Mesenteric fat pad (tissue), 1 donor: ENCODE measurements around the gene EXO1. TPM values are rescaled to one million over a fixed set of nuclear protein-coding genes. Genes with fewer than 3 reads are reported as not detected.
A peak's percentile ranks its signal among the peaks of the same experiment; 100 is the strongest.
"Not testable (repeated sequence)": the region's sequence is repeated elsewhere in the genome, so short reads cannot be mapped to it uniquely, and the experiment has no call there.

Experiments
- DNase-seq: peaks from one replicate; pipeline ENCODE4 v3.0.0-alpha.2; 2020; ENCODE audit warnings: low spot score
- long read RNA-seq: library from polyadenylated mRNA; unstranded; transcript quantifications from one replicate; pipeline ENCODE4 v2.0.0, GENCODE V29; 2020
- total RNA-seq: library from RNA; stranded (reverse); fragmentation: NEBNext Ultra II Directional; extraction: Animal tissue kit (Norgen Biotek cat#: 25700); gene quantifications from one replicate; pipeline ENCODE4 v1.2.1, GENCODE V29; 2021
- donor health status: DM: yes; HTN: yes; CAD: no.

Gene EXO1
- 0.48 TPM for total RNA-seq
- long read RNA-seq, result 0 reads

DNA sequence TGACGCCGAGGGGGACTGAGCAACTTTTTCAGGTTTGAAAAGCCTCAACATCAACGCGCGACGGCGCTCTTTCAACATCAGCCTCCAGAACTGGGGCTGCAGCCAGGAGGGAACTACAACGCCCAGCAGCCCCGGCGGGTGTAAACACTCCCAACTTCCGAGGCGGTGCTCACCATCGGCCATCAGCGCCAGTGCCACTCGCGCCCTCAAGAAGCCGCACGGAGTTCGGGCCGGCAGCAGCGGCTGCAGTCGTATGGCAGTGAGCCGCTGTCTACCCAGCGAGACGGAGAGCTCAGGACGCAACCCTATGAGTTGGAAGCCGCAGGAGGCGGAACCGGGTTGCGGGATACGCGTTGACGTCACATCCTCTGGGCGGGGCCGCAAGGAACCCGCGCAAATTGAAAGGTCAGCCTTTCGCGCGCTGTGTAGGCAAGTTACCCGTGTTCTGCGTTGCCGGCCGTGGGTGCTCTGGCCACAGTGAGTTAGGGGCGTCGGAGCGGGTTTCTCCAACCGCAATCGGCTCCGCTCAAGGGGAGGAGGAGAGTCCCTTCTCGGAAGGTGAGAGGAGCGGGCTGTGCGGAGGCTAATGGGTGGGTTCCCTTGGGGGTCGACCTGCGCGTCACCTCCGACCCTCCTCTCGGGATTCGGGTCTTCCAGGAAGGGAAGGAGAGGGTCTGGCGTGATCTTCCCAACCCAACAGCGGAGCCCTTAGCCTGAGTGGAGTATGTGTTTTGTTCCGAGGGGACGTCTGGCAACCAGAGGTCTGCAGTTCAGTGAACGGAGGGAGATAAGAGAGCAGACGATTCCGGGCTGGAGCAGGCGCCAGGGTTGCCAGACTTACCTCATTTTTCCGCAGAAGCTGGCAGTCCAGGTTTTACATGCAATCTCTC is at the start of gene EXO1:
EXO1 (plus strand) TSS at position 409 of the 890 bp plus-strand sequence. CDS start 2,222 bp downstream, outside the sequence.
- DNase-seq, result peak; percentile 96

DNA sequence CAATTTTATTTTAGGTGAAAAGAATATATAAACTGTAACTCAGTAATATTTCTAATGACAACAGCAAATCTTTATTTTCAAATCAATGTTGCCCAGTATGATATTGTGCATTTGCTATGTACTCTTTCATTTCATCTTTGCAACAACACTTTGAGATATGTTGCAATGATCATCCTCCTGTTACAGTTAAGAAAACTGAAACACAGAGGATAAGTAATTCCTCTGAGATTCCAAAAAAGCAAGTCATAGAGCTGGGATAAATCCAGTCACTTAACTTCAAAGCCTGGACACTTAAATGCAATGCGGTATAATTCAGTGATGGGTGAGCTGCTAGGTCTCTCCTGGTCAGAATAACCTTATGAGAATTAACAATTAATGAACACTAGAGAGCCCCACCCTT is 48.6 kb upstream of the EXO1 start:
- DNase-seq, result no peak

DNA sequence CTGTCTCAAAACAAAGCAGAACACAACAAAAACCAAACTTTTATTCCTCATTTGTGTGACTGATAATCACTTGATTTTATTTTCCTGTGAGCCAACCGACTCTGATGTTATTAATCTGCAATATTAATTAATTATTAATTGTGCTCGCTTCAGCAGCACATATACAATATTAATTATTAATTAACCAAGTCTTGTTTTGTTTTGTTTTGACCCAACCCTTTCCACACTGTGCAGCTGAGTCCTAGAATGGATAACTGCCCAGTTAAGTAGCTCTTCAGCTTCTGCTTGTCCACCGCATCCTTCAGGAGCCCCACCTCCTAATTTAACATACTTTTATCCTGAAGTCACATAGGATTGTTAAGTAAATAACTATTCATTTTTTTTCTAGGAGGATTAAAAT is 47.4 kb upstream of the EXO1 start:
- DNase-seq, result no peak

DNA sequence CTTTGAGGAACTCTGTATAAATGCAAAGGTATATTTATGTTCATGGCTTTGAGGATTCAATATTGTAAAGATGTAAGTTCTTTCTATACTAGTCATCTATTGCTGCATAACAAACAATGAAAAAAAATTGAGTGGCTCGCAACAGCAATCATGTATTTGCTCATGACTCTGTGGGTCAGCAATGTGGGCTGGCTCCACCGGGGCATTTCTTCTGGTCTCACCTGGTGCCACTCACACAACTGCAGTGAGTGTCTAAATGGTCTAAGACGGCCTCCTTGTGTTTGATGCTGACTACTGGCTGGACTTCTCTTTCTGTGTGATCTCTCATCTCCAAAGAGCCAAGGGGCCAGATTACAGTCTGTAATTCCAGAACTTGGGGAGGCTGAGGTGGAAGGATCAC is 45.1 kb upstream of the EXO1 start:
- no peak for DNase-seq

DNA sequence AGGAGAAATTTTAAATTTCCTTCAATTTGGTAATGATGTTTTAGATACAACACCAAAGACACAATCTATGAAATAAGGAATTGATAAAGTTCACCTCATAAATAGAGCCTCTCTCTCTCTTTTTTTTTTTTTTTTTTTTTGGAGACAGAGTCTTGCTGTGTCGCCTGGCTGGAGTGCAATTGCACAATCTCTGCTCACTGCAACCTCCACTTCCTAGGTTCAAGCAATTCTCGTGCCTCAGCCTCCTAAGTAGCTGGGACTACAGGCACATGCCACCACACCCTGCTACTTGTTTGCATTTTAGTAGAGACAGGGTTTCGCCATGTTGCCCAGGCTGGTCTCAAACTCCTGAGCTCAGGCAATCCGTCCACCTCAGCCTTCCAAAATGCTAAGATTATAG is 43.3 kb upstream of the EXO1 start:
- DNase-seq, result not testable (repeated sequence)

DNA sequence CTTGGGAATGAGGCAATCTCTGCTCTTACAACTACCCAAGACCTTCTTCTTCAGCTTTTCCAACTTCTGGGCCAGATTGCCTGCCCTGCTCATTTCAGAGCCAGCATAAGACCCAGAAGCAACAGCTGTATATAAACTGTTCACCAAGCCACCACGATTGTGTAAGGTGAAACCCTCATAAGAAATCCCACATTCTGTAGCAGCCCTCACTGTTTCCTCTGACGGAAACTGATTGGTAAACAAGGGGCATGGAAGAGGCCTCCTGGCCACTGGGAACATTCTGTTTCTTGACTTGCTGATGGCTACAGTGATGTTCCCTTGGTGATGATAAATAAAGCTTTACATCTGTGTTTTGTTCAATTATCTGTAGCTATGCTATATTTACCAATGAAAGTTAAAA is 39.7 kb upstream of the EXO1 start:
- no peak for DNase-seq

DNA sequence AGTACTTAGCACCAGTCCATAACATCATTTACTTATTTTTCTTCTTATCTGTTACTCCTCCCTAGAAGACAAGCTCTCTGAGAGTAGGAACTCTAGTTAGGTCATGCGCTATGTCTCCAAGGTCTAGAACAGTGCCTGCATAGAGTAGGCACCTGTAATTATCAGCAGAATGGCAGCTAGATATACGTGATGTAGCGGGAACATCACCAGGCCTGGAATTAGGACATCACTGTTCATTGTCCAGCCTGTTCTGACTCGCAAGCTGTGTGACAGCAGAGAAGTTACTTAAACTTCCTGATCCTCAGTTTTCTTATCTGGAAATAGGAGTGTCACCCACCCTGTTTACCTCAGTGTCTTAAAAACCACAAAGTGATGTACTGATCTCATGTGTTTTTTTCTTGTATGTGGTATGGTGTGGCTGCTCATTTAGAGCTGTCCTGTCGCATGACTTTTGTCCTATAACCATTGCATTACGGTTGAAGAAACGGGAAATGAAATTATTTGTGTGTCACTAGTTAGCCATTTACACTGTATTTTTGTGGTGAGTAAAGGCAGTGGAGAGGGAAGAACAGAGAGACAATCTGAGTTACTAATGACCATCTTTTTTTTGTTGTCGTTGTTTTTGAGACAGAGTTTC is 37.1 kb upstream of the EXO1 start:
- no peak for DNase-seq

DNA sequence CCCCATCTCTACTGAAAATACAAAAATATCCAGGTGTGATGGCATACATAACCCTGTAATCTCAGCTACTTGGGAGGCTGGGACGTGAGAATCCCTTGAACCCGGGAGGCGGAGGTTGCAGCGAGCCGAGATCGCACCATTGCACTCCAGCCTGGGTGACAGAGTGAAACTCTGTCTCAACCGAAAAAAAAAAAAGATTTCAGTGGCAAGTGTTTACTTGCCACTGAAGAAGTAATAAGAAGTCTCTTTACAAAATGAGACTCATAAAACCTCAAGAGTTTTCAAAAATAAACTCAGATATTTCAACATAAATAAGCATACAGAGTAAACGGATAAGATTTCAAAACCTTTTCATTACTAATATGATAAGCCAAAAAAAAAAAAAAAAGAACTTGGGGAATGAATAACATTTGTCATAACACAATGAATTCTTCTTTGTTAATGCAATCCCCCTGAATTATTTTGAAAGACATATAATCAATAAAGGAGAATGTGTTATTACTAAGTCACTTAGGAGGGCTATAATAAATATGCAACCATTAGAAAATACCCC is 34.2 kb upstream of the EXO1 start:
- no peak for DNase-seq

DNA sequence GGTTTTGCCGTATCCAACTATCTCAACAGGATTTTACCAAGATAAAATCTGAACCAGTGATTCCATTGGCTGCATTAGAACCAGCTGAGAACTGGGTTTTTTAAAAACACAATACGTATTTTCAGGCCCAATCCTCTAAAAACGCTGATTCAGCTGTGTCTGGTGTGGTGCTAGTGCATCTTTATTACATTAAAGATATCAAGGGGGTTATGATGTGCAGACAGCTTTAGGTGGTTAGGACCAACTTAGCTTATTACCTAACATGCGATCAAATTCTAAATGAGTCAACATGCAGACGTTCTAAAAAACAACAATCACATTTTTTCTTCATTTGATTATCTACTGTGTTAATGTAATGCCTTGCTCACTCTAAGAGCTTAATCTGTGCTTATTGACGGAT is 32.0 kb upstream of the EXO1 start:
- DNase-seq, result no peak

DNA sequence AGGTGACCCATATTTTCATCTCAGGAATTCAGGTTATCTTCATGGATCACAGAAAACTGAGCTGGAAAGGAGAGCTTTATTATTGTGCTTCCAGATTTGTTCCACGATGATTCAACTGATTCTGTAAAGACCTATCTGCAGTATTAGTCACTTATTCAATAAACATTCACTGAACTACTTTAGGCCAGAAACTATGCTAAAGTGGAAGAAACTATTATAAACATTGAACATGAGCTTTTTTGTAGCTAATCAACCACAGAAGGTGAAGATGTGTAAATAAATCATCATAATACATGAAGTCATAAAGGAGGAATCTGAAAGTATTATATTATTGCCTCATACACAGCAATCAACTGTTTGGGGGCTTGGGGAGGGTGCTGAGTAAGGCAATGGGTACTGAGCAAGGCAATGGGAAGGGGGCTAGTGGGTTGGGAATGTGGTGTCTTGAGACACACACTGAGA is 30.6 kb upstream of the EXO1 start:
- no peak for DNase-seq

DNA sequence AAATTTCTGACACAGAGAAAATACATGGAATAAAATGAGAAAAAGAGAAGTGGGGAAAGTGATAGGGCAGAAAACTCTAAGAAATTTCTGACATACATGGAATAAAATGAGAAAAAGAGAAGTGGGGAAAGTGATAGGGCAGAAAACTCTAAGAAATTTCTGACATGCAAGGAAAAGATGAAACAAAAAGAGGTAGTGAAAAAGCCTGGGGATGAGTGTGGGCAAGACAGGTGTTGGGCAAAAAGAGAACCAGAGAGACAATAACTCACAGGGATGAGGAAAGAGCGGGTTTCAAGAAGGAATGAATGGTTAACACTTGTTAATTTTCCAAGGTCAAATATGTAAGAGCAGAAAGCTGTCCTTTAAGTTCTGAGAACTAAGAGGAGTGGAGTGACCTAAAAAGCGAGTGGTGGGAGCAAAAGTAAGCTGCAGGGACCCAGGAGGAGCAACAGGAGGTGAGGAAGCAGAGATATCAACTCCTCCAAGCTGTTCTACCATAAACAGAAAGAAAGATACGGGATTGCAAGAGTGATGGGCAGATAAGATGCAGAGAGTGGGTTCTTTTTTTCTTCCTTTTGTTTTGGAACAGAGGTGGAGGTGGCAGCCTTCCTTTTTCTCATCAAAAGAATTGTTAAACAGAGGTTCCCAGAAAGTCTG is 29.9 kb upstream of the EXO1 start:
- DNase-seq, result no peak

DNA sequence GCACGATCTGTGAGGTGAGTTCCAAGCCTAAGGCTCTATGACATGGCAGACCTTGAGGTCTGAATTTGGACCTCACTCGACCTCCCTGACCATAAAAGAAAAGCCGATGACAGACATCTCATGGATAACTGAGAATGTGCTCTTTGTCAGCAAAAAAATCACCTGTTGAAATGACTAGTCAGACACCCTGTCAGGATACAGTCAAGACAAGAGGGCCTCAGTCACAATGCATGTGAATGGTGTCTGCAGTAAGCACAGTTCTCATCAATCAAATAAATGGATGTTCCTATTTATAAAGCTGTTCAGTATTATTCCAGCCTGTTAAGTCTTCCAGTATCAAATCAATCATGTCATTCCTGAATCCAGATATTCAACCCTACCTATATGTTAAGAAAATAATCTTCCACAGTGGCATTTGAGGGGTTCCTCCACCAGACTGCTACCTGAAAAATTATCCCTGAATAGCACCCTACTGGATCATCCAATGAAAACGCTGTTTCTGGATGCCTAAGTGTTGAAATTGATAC is 28.6 kb upstream of the EXO1 start:
- no peak for DNase-seq

DNA sequence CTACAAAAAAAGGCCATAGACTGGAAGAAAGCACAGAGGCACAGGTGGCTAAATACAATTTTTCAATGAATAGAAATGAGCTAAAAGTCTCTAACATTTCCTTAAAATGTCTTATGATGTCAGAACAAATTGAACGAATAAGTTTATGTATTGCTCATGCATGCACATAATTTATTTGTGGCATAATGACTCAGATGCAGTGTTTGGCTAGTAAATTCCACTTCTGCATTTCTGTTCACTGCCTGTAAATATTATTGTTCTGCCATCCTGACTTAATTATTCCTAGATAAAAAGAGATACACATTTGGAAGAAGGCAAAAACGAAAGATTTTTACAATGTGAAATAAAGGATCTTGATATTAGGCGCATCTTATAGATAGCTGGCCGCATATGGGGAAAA is 26.6 kb upstream of the EXO1 start:
- no peak for DNase-seq

DNA sequence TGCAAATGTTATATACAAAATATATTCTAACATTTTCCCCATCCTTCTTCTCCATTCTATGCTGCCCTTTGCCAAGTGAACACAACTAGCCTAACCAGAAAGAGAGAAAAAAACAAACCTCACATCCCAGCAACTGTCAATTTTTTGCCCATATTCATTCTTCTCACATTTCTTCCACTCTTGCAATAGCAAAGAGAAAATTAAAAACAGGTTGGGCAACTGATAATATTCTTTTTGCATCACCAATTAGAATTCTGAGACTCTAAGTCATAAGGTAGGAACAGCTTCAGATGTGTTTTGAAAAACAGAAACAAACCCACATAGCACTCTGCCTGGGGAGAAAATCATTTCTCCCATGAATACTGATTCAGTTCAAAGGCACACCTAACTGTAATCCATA is 25.2 kb upstream of the EXO1 start:
- DNase-seq, result no peak

DNA sequence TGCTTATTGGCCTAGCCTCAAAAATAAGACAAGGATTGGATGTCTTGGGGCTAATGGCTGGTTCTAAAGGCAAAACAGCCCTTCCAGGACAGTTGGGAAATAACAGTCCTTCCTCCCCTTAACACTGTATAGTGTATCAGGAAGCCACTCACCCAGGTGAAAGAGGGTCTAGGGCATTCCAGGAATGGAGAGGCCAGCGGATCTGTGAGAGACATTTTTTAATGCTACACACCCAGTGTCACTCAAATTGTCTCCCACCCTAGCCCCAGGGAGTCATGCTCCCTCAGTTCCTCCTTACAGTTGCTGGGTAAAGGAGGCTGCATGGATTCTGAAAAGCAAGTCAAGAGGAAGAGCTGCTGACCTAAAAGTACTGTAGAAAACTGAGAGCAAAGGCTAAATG is 24.1 kb upstream of the EXO1 start:
- no peak for DNase-seq

DNA sequence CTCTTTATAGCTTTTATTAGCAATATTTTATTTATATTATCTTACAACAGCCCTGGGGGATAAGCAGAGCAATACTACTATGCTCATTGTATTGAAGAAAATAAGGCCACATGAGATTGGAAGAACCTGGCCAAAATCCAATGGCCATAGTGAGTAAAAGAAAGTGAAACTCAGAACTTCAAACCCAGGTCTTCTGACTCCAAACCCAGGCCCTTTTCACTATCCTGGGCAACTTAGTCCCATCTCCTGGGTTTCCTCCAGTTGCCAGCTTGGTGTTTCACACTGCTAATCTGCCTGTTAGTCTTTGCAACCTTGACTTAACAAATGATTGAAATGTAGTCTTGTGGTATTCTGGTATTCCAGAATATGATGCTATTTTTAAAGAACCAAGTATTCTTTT is 22.4 kb upstream of the EXO1 start:
- no peak for DNase-seq

DNA sequence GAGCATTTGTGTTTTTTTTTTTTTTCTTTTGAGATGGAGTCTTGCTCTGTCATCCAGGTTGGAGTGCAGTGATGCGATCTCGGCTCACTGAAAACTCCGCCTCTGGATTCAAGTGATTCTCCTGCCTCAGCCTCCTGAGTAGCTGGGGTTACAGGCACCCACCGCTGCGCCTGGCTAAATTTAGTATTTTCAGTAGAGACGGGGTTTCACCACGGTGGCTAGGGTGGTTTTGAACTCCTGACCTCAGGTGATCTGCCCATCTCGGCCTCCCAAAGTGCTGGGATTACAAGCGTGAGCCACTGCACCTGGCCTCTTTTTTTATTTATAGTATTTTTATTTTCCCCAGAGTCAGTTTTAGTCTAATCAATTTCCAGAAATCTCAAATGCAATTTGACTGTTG is 21.4 kb upstream of the EXO1 start:
- not testable (repeated sequence) for DNase-seq

DNA sequence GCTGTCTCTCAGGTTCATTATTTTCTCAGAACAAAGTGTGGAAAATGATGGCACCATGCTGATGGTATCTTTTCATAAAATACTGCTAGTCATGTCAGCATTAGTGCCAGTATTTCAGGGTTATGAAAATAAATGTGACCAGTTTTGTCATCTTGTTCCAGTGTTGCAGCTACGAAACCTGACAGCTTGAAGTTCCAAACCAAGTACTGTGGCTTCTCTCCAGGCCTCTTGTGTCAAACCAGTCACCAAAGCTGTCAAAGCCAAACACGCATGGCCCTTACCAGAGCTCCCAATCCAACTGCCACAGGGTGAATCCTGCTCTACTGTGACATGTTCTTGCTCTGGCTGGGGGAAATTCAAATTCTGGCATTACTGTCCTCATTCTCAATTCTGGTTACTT is 20.7 kb upstream of the EXO1 start:
- DNase-seq, result no peak

DNA sequence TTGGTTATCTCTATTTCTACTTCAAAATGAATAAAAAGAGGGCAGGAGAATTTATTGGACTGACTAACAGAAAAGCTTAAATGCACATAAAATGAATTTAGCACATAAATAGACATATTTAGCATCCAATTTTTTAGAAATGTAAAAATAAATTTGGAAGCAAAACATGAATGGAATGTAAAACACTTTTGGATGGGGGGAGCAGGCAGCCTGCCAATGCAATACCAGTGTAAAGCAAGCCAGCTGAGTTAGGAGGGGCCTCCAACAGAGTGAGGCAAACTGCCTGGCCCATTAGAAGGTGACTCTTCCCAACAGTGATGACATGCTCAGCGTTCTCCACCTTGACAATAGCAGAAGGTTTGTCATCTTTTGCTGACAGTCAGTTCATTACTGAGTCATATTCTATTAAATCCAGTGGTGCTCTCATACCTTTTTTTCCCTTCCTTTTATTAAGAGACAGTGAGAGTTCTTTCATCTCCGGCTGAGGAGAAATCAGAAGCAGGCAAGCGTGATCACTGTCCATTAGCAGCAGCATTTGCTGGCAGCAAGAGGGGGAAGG is 19.5 kb upstream of the EXO1 start:
- DNase-seq, result no peak

DNA sequence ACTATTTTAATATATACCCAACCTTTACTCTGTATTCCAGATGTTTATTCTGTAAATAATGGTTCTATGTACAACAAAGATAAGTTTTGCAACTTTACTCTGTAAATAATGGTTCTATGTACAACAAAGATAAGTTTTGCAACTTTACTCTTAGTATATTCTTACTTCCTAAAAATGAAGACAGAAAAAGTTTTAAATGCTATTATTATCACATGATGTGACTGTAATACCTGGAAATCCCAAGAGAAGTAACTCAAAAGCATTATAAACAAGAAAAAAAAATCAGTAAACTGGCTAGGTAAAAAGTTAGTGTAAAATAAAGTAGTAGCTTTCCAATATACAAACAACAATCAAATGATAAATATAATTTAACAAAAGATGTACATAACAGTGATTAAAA is 18.5 kb upstream of the EXO1 start:
- no peak for DNase-seq

DNA sequence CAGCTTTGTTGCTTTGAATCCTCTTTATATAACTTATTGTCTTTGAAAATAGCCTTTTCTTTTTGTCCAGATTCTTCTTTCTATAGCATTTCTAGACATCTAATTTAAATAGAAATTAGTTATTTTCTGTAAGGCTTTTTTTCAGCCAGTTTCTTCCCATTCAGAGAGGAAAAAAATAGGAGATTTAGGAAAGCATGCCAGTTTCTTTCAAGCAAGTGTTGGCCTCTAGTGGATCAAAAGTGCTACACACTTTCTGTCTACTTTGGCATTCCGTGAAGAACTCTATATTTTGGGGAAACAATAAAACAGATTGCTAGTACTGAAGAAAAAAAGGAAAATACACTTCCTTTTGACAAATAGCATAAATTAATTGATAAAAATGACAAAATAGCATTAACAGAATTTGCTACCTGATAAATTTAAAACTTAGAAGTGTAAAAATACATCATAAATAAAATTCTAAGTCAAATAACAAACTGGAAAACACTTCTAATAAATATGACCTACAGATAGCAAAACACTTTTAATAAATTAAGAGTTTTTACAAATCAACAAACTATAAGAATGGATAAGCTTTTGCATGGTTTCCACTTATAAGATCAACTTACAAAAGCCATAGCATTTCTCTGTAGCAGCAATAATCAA is 13.1 kb upstream of the EXO1 start:
- DNase-seq, result no peak
